ENCODE results near the gene CARF. TPM values are rescaled to one million over a fixed set of nuclear protein-coding genes. Genes with fewer than 3 reads are reported as not detected.

CARF gene
- total RNA-seq, 1 experiment from 2014 or later: 4.2 TPM

GRCh38 chr2:203019142-203019541 lies 107.1 kb downstream of the CARF start:
- no peak overlapping the region for H3T11ph ChIP-seq (ENCODE audit: low read length)
- Mint-ChIP-seq H3K27me3 (ENCODE audit: low read depth) (no peaks in the 10 kb centered on the region), H3K9me3 (no peaks in the 10 kb centered on the region), H3K4me3 (no peak overlapping the region), H3K27ac (peak overlapping the region in 1 of 3 experiments; percentile 1; a peak in 1 of 7 replicates), H3K36me3 (ENCODE audit: insufficient read depth in 1 of 3, low read depth in 3 of 3) (no peaks in the 10 kb centered on the region), H3K4me1 (peaks cover 18 to 23% of the 10 kb centered on the region in 2 experiments)
- H3K18ac ChIP-seq (ENCODE audit: insufficient read length, low read depth, low read length): no peak overlapping the region
- H3K79me1 ChIP-seq (ENCODE audit: insufficient read depth, low read depth, low read length, poor library complexity, severe bottlenecking): no peaks in the 10 kb centered on the region
- H2BK12ac ChIP-seq (ENCODE audit: insufficient read length, low read depth, low read length): no peak overlapping the region
- H4K91ac ChIP-seq (ENCODE audit: insufficient read length, low read depth, low read length): no peak overlapping the region
- H3K14ac ChIP-seq (ENCODE audit: insufficient read depth, low read length): no peak overlapping the region
- H3K4me1 ChIP-seq (ENCODE audit: insufficient read depth, low read length): no peaks in the 10 kb centered on the region
- H3K23me2 ChIP-seq (ENCODE audit: insufficient read length, low read depth, low read length, poor library complexity, severe bottlenecking): no peaks in the 10 kb centered on the region
- H2BK20ac ChIP-seq (ENCODE audit: low read depth, low read length, poor library complexity, severe bottlenecking): no peak overlapping the region
- H2AK5ac ChIP-seq (ENCODE audit: insufficient read length, low read length): no peak overlapping the region
- no peak for DNase-seq
- H3K9me3 ChIP-seq (ENCODE audit: control insufficient read depth, low read depth, low read length): no peaks in the 10 kb centered on the region
- TF ChIP-seq, protein P1, sequence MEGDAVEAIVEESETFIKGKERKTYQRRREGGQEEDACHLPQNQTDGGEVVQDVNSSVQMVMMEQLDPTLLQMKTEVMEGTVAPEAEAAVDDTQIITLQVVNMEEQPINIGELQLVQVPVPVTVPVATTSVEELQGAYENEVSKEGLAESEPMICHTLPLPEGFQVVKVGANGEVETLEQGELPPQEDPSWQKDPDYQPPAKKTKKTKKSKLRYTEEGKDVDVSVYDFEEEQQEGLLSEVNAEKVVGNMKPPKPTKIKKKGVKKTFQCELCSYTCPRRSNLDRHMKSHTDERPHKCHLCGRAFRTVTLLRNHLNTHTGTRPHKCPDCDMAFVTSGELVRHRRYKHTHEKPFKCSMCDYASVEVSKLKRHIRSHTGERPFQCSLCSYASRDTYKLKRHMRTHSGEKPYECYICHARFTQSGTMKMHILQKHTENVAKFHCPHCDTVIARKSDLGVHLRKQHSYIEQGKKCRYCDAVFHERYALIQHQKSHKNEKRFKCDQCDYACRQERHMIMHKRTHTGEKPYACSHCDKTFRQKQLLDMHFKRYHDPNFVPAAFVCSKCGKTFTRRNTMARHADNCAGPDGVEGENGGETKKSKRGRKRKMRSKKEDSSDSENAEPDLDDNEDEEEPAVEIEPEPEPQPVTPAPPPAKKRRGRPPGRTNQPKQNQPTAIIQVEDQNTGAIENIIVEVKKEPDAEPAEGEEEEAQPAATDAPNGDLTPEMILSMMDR (conservative IDR thresholded peaks at IDR 0.05): no peak
- no peak overlapping the region for H3K27ac ChIP-seq (ENCODE audit: insufficient read length, low read depth, low read length)
- H3K27me3 ChIP-seq (ENCODE audit: insufficient read depth, low read length): no peaks in the 10 kb centered on the region
- no peak overlapping the region for H3K23ac ChIP-seq (ENCODE audit: insufficient read length, low read depth, low read length)
- no peak overlapping the region for H3K9ac ChIP-seq (ENCODE audit: extremely low read depth, insufficient read length, low read length)
- no CpG with 5 or more reads among the region's 2 CpGs for WGBS (ENCODE audit: extremely low coverage, insufficient read length, low lambda C conversion rate)
- no peak overlapping the region for H4K8ac ChIP-seq (replicated peaks; ENCODE audit: insufficient read length, low read depth, low read length)
- H2BK15ac ChIP-seq (ENCODE audit: low read depth, low read length): no peak overlapping the region
- no peak overlapping the region for H3K4ac ChIP-seq (ENCODE audit: low read depth, low read length)
- H3K79me2 ChIP-seq (ENCODE audit: insufficient read depth, low read length): no peaks in the 10 kb centered on the region
- no peak overlapping the region for H3K4me2 ChIP-seq (ENCODE audit: insufficient read depth, insufficient read length, low read length)
- H3K56ac ChIP-seq (ENCODE audit: insufficient read length, low read depth, low read length): no peak overlapping the region
- no peak overlapping the region for H4K5ac ChIP-seq (ENCODE audit: insufficient read length, low read depth, low read length)
- H2BK120ac ChIP-seq (ENCODE audit: low read depth, low read length, poor library complexity, severe bottlenecking): no peak overlapping the region
- no peaks in the 10 kb centered on the region for H4K20me1 ChIP-seq (ENCODE audit: control insufficient read depth, insufficient read depth, insufficient read length)
- no peak overlapping the region for H2AFZ ChIP-seq (ENCODE audit: low read length)
- no peak overlapping the region for H2BK5ac ChIP-seq (ENCODE audit: insufficient read length, low read length)
